CD14-positive monocyte (primary cell): Measurements from ENCODE around the gene FAM131A. TPM values are rescaled to one million over a fixed set of nuclear protein-coding genes. Genes with fewer than 3 reads are reported as not detected.

Source experiments
- DNase-seq, 3 donors: peaks; one replicate each; pipeline ENCODE4 v3.0.0-alpha.2; 2011 to 2022
- H2AFZ ChIP-seq: 2 replicates; pipeline ENCODE4 v1.6.0; 2012; ENCODE audit warnings: mild to moderate bottlenecking, low read depth, low read length, inconsistent platforms; ENCODE audit not compliant: insufficient read depth, poor library complexity, severe bottlenecking
- H3K27ac ChIP-seq, 2 donors: 1 replicate in 1 of 2; 2 replicates in 1 of 2; pipeline ENCODE4 v1.5.1; 2012 to 2013; ENCODE audit warnings: low read length in 2 of 2, control low read depth in 1 of 2, inconsistent platforms in 1 of 2, low read depth in 1 of 2, mild to moderate bottlenecking in 1 of 2
- H3K27me3 ChIP-seq, 2 donors: one replicate each; pipeline versions ENCODE4 v1.6.0 to v1.6.1; 2011 to 2013; ENCODE audit warnings: low read length in 2 of 2; ENCODE audit not compliant: control insufficient read depth in 2 of 2, insufficient read depth in 2 of 2
- H3K36me3 ChIP-seq, 2 donors: replicated peaks in 1 of 2; 1 replicate in 1 of 2; 2 replicates in 1 of 2; pipeline versions ENCODE4 v1.5.1 to v1.6.1; 2012 to 2013; ENCODE audit warnings: low read length in 2 of 2, control low read depth in 1 of 2, inconsistent platforms in 1 of 2, mild to moderate bottlenecking in 1 of 2; ENCODE audit not compliant: insufficient read depth in 2 of 2, control insufficient read depth in 1 of 2
- H3K4me1 ChIP-seq, 2 donors: 1 replicate in 1 of 2; 2 replicates in 1 of 2; pipeline versions ENCODE4 v1.5.1 to v1.6.1; 2012 to 2013; ENCODE audit warnings: low read length in 2 of 2, control low read depth in 1 of 2, inconsistent platforms in 1 of 2, mild to moderate bottlenecking in 1 of 2, moderate library complexity in 1 of 2; ENCODE audit not compliant: insufficient read depth in 2 of 2, control insufficient read depth in 1 of 2
- H3K4me2 ChIP-seq: replicated peaks from 2 replicates; pipeline ENCODE3; 2012; ENCODE audit warnings: low read length, moderate library complexity, mild to moderate bottlenecking; ENCODE audit not compliant: poor library complexity, severe bottlenecking; ENCODE audit errors: extremely low read depth
- H3K4me3 ChIP-seq, 3 experiments: fragments of 200-600 bp in 1 of 3; sonication (generic) in 1 of 3; replicated peaks in 1 of 3; 1 replicate in 2 of 3; 2 replicates in 1 of 3; pipeline ENCODE4 v1.5.1; 2011 to 2013; ENCODE audit warnings: low read length in 3 of 3, mild to moderate bottlenecking in 3 of 3, control low read depth in 2 of 3, low read depth in 2 of 3, inconsistent platforms in 1 of 3, moderate library complexity in 1 of 3
- H3K79me2 ChIP-seq: 2 replicates; pipeline ENCODE4 v1.6.0; 2012; ENCODE audit warnings: mild to moderate bottlenecking, control low read depth, inconsistent platforms, low read length, moderate library complexity; ENCODE audit not compliant: insufficient read depth
- H3K9ac ChIP-seq: 2 replicates; pipeline ENCODE4 v1.6.0; 2017; ENCODE audit warnings: low read length, mild to moderate bottlenecking; ENCODE audit not compliant: insufficient read depth, poor library complexity, severe bottlenecking
- H3K9me3 ChIP-seq, 2 donors: replicated peaks in 1 of 2; 1 replicate in 1 of 2; 2 replicates in 1 of 2; pipeline versions ENCODE4 v1.5.1 to v1.6.1; 2012 to 2013; ENCODE audit warnings: low read length in 2 of 2, control low read depth in 1 of 2; ENCODE audit not compliant: control insufficient read depth in 1 of 2, insufficient read depth in 1 of 2
- H4K20me1 ChIP-seq: 2 replicates; pipeline ENCODE4 v1.6.0; 2012; ENCODE audit warnings: mild to moderate bottlenecking, low read length, control low read depth, moderate library complexity; ENCODE audit not compliant: insufficient read depth
- H3K27ac Mint-ChIP-seq, 7 donors: one replicate each; pipeline ENCODE4 v1.8.0; 2020; ENCODE audit warnings: mild to moderate bottlenecking in 7 of 7, mixed read lengths in 7 of 7, moderate library complexity in 6 of 7, inconsistent platforms in 2 of 7
- H3K27me3 Mint-ChIP-seq, 3 donors: one replicate each; pipeline ENCODE4 v1.8.0; 2021 to 2022; ENCODE audit warnings: low read depth in 3 of 3, mild to moderate bottlenecking in 3 of 3, mixed read lengths in 3 of 3, moderate library complexity in 3 of 3, inconsistent platforms in 1 of 3
- H3K36me3 Mint-ChIP-seq, 2 donors: one replicate each; pipeline ENCODE4 v1.8.0; 2020; ENCODE audit warnings: mixed read lengths in 2 of 2, inconsistent platforms in 1 of 2, mild to moderate bottlenecking in 1 of 2
- H3K4me1 Mint-ChIP-seq: one replicate; pipeline ENCODE4 v1.8.0; 2020; ENCODE audit warnings: mild to moderate bottlenecking, mixed read lengths
- H3K4me3 Mint-ChIP-seq, 2 donors: one replicate each; pipeline ENCODE4 v1.8.0; 2020; ENCODE audit warnings: mild to moderate bottlenecking in 2 of 2, mixed read lengths in 2 of 2, moderate library complexity in 1 of 2
- H3K9me3 Mint-ChIP-seq, 7 donors: one replicate each; pipeline ENCODE4 v1.8.0; 2020 to 2022; ENCODE audit warnings: mixed read lengths in 7 of 7, mild to moderate bottlenecking in 6 of 7, moderate library complexity in 6 of 7, inconsistent platforms in 2 of 7
- WGBS: methylation state at CpG from one replicate; pipeline ENCODE4 v1.1.5; 2013; ENCODE audit warnings: missing lambda C conversion rate; ENCODE audit not compliant: insufficient coverage; 5-methylcytosine and 5-hydroxymethylcytosine counted together
- intact Hi-C, 2 donors: fragments of 100-400 bp; cut with micrococcal nuclease; formaldehyde crosslinking; loops; one replicate each; pipeline versions ENCODE4 v1.15.0 to v1.15.1; 2023
- polyA plus RNA-seq, 3 donors: library from polyadenylated mRNA; depleted of rRNA in 1 of 3; unstranded in 2 of 3; stranded (reverse) in 1 of 3; fragments of 300-500 nt in 2 of 3; fragments of >200 nt in 1 of 3; fragmentation: Illumina TruSeq in 2 of 3; gene quantifications; 1 replicate in 2 of 3; 2 replicates in 1 of 3; pipeline ENCODE4 v1.2.3, GENCODE V29; 2012 to 2021
- TF ChIP-seq, protein P1 (sequence below): fragments of 200-600 bp; IDR thresholded peaks from one replicate; pipeline ENCODE4 v1.8.0; 2022; ENCODE audit warnings: antibody characterized with exemption, mild to moderate bottlenecking

FAM131A gene
- polyA plus RNA-seq, 3 donors: 5.8 to 30.6 (median 7.7) TPM

DNA sequence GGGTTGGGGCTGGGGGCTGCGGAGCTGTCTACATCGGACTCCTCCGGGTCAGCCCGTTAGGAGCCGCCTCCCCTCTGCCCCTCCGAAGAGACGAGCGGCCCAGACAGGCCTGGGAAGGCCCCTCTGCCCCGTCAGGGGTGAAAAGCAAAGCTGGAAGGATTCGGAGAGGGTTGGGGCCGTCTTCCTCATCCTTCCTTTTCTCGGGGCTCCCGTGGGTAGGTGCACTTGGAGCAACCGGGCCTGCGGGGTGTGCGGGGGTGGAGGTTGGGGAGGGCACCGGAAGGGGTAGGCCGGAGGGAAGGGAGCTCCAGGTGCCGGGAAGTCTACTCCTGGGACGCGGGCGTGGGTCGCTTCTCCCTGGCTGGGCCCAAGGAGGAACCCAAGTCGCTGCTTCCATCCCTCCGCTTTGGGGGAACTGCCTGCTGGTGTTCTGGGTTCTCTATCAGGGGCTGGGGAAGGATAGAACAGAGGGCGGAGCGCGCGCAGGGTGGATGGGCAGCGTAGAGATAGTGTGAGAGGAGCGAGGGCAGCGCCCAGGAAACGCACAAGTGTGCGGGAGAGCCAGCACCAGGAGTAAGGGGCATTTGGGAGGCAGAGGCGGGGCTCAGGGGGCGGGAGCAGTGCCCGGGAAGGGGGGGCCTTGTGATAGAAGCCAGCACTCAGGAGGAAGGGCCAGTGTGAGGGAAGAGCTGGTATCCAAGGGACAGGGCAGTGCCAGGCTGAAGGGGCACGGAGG lies 24.7 kb downstream of the FAM131A start:
- H3K4me2 ChIP-seq: peak overlapping the region; percentile 96
- H4K20me1 ChIP-seq: no peaks in the 10 kb centered on the region
- Mint-ChIP-seq H3K27me3 (peaks cover 12 to 15% (median 13%) of the 10 kb centered on the region in 3 donors), H3K4me1 (peaks cover 30% of the 10 kb centered on the region), H3K4me3 (peak overlapping the region; percentile 92 to 97), H3K9me3 (peaks cover 0 to 2% (median 0%) of the 10 kb centered on the region in 7 donors), H3K36me3 (peaks cover 16 to 22% of the 10 kb centered on the region in 2 donors), H3K27ac (peak overlapping the region; percentile 59 to 91 (median 85))
- no peaks in the 10 kb centered on the region for H3K9me3 ChIP-seq
- peak; percentile 19 to 39 (median 31) for DNase-seq
- peak overlapping the region; percentile 77 for H3K9ac ChIP-seq
- peaks cover 0 to 12% of the 10 kb centered on the region in 2 donors for H3K27me3 ChIP-seq
- peaks cover 18% of the 10 kb centered on the region for H3K79me2 ChIP-seq
- H3K36me3 ChIP-seq: peaks cover 6 to 21% of the 10 kb centered on the region in 2 donors
- H3K4me3 ChIP-seq: peak overlapping the region; percentile 51 to 91 (median 71)
- TF ChIP-seq, protein P1, sequence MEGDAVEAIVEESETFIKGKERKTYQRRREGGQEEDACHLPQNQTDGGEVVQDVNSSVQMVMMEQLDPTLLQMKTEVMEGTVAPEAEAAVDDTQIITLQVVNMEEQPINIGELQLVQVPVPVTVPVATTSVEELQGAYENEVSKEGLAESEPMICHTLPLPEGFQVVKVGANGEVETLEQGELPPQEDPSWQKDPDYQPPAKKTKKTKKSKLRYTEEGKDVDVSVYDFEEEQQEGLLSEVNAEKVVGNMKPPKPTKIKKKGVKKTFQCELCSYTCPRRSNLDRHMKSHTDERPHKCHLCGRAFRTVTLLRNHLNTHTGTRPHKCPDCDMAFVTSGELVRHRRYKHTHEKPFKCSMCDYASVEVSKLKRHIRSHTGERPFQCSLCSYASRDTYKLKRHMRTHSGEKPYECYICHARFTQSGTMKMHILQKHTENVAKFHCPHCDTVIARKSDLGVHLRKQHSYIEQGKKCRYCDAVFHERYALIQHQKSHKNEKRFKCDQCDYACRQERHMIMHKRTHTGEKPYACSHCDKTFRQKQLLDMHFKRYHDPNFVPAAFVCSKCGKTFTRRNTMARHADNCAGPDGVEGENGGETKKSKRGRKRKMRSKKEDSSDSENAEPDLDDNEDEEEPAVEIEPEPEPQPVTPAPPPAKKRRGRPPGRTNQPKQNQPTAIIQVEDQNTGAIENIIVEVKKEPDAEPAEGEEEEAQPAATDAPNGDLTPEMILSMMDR: no peak
- H2AFZ ChIP-seq: peak overlapping the region; percentile 93
- peaks cover 21 to 37% of the 10 kb centered on the region in 2 donors for H3K4me1 ChIP-seq
- 0% methylated on average over 29 of the region's 38 CpGs for WGBS
- peak overlapping the region; percentile 83 to 87 for H3K27ac ChIP-seq
- intact Hi-C loops: no loop called here

DNA sequence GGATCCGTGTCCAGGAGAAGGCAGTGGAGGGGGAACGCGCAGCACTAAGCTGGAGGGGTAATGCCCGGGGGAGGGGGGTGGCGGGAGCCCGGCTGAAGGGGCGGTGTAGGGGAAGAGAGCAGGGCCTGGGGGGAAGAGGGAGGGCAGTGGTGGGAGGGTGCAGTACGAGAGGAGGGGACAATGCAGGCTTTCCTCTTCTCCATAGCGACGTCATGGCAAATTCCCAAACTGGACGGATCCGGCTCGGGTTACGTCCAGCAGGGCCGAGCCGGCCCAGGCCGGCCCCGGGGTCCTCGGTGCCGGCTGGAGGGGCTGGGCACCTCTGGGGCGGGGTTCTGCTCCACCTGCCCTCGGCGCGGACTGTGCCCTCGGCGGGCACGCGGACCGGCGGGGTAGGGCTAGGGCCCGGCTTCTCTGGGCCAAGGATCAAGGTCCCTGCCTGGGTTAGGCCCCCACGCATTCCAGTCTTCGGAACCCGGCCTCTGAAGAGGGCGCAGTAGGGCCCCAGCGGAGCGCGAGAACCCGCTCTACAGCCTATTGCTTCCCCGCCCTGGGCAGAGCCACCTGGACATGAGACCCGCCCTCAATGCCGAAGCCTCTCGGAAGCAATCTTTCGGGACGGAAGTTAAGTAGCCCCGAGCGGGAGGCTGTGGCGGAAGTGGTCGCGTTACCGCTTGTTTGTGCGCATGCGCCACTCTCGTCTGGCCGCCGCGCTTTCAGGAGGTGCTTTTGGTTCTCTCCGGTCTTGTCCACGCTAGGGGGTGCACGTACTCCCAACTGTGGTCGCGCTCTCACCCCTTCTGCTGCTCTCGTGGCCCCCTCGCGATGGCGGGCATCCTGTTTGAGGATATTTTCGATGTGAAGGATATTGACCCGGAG lies 25.5 kb downstream of the FAM131A start:
- WGBS: under 1% methylated on average over 59 of the region's 68 CpGs
- Histone ChIP-seq H2AFZ (peak overlapping the region; percentile 93), H3K9me3 (no peaks in the 10 kb centered on the region), H3K4me2 (peak overlapping the region; percentile 96), H3K4me1 (peaks cover 21 to 37% of the 10 kb centered on the region in 2 donors), H3K9ac (peak overlapping the region; percentile 77), H3K36me3 (peaks cover 8 to 29% of the 10 kb centered on the region in 2 donors), H3K4me3 (peak overlapping the region; percentile 51 to 91 (median 71)), H3K27me3 (peaks cover 0 to 12% of the 10 kb centered on the region in 2 donors), H4K20me1 (no peaks in the 10 kb centered on the region), H3K79me2 (peaks cover 18% of the 10 kb centered on the region), H3K27ac (peak overlapping the region; percentile 83 to 87)
- Mint-ChIP-seq H3K4me3 (peak overlapping the region; percentile 94 to 99), H3K9me3 (peaks cover 0 to 2% (median 0%) of the 10 kb centered on the region in 7 donors), H3K36me3 (peaks cover 23 to 30% of the 10 kb centered on the region in 2 donors), H3K27ac (peak overlapping the region; percentile 87 to 95 (median 93)), H3K27me3 (peaks cover 12 to 17% (median 15%) of the 10 kb centered on the region in 3 donors), H3K4me1 (peaks cover 30% of the 10 kb centered on the region)
- DNase-seq: peak; percentile 91 to 95 (median 93)
- intact Hi-C loops: no loop called here
- TF ChIP-seq, protein P1: peak; percentile 63
